Liver (tissue), 9 donors: Measurements from ENCODE around the gene SERBP1. TPM values are rescaled to one million over a fixed set of nuclear protein-coding genes. Genes with fewer than 3 reads are reported as not detected.

Source experiments
- DNase-seq: peaks from one replicate; pipeline ENCODE4 v3.0.0-alpha.2; 2017; ENCODE audit warnings: low spot score
- H3K27ac ChIP-seq, 2 donors: one replicate each; pipeline ENCODE4 v1.7.0; 2013; ENCODE audit warnings: inconsistent platforms in 2 of 2, low read length in 2 of 2, control low read depth in 1 of 2, low read depth in 1 of 2, mild to moderate bottlenecking in 1 of 2
- H3K27me3 ChIP-seq, 4 donors: one replicate each; pipeline versions ENCODE4 v1.6.1 to v1.7.0; 2013; ENCODE audit warnings: low read length in 3 of 4, inconsistent platforms in 1 of 4, mild to moderate bottlenecking in 1 of 4, moderate library complexity in 1 of 4; ENCODE audit not compliant: control insufficient read depth in 4 of 4, insufficient read depth in 4 of 4
- H3K36me3 ChIP-seq, 4 donors: one replicate each; pipeline versions ENCODE4 v1.6.1 to v1.7.0; 2013; ENCODE audit warnings: low read length in 3 of 4, mild to moderate bottlenecking in 3 of 4, low read depth in 1 of 4, moderate library complexity in 1 of 4; ENCODE audit not compliant: control insufficient read depth in 4 of 4, insufficient read depth in 3 of 4
- H3K4me1 ChIP-seq, 4 donors: one replicate each; pipeline versions ENCODE4 v1.6.1 to v1.7.0; 2013; ENCODE audit warnings: low read length in 3 of 4, mild to moderate bottlenecking in 3 of 4, moderate library complexity in 1 of 4; ENCODE audit not compliant: control insufficient read depth in 4 of 4, insufficient read depth in 4 of 4
- H3K4me3 ChIP-seq, 3 donors: one replicate each; pipeline versions ENCODE4 v1.6.1 to v1.7.0; 2013; ENCODE audit warnings: low read length in 3 of 3, control low read depth in 1 of 3, low read depth in 1 of 3, mild to moderate bottlenecking in 1 of 3
- H3K9ac ChIP-seq, 2 donors: one replicate each; pipeline ENCODE4 v1.7.0; 2013; ENCODE audit warnings: low read length in 2 of 2, mild to moderate bottlenecking in 2 of 2, moderate library complexity in 2 of 2, control low read depth in 1 of 2, low read depth in 1 of 2
- H3K9me3 ChIP-seq, 4 donors: one replicate each; pipeline versions ENCODE4 v1.6.1 to v1.7.0; 2013; ENCODE audit warnings: low read length in 3 of 4; ENCODE audit not compliant: control insufficient read depth in 4 of 4
- ATF3 ChIP-seq: IDR thresholded peaks from 2 replicates; pipeline ENCODE4 v1.6.1; 2016; ENCODE audit warnings: antibody characterized with exemption
- CTCF ChIP-seq: fragments of 150-350 bp; IDR thresholded peaks from 2 replicates; pipeline ENCODE4 v1.5.1; 2017; ENCODE audit warnings: improper control_type of control experiment, low read depth, low read length; ENCODE audit not compliant: missing input control
- EGR1 ChIP-seq, 2 donors: IDR thresholded peaks; 2 replicates each; pipeline ENCODE4 v1.6.1; 2016 to 2018; ENCODE audit warnings: antibody characterized with exemption in 2 of 2, low read depth in 2 of 2
- FOXA1 ChIP-seq: IDR thresholded peaks from 2 replicates; pipeline ENCODE4 v1.6.1; 2016; ENCODE audit warnings: antibody characterized with exemption
- FOXA2 ChIP-seq: IDR thresholded peaks from 2 replicates; pipeline ENCODE4 v1.6.1; 2016; ENCODE audit warnings: antibody characterized with exemption
- GABPA ChIP-seq, 2 donors: IDR thresholded peaks in 1 of 2; conservative IDR thresholded peaks in 1 of 2; 2 replicates each; pipeline ENCODE4 v1.6.1; 2016; ENCODE audit warnings: antibody characterized with exemption in 2 of 2, mild to moderate bottlenecking in 1 of 2, moderate library complexity in 1 of 2
- HNF4A ChIP-seq, 2 donors: conservative IDR thresholded peaks; 2 replicates each; pipeline ENCODE4 v1.6.1; 2016; ENCODE audit warnings: antibody characterized with exemption in 2 of 2, mild to moderate bottlenecking in 2 of 2
- HNF4G ChIP-seq: IDR thresholded peaks from 2 replicates; pipeline ENCODE4 v1.6.1; 2016; ENCODE audit warnings: antibody characterized with exemption
- JUND ChIP-seq, 2 donors: IDR thresholded peaks; 2 replicates each; pipeline ENCODE4 v1.6.1; 2016; ENCODE audit warnings: antibody characterized with exemption in 2 of 2
- MAX ChIP-seq: IDR thresholded peaks from 2 replicates; pipeline ENCODE4 v1.6.1; 2016; ENCODE audit warnings: antibody characterized with exemption
- NR2F2 ChIP-seq: IDR thresholded peaks from 2 replicates; pipeline ENCODE4 v1.6.1; 2016; ENCODE audit warnings: antibody characterized with exemption
- RAD21 ChIP-seq, 2 donors: IDR thresholded peaks; 2 replicates each; pipeline ENCODE4 v1.6.1; 2016; ENCODE audit warnings: antibody characterized with exemption in 2 of 2, mild to moderate bottlenecking in 2 of 2
- REST ChIP-seq: IDR thresholded peaks from 2 replicates; pipeline ENCODE4 v1.6.1; 2016; ENCODE audit warnings: antibody characterized with exemption, mild to moderate bottlenecking
- RXRA ChIP-seq, 2 donors: IDR thresholded peaks; 2 replicates each; pipeline ENCODE4 v1.6.1; 2017 to 2018; ENCODE audit warnings: antibody characterized with exemption in 2 of 2, mild to moderate bottlenecking in 1 of 2
- SP1 ChIP-seq: IDR thresholded peaks from 2 replicates; pipeline ENCODE4 v1.6.1; 2018; ENCODE audit warnings: antibody characterized with exemption, mild to moderate bottlenecking
- TAF1 ChIP-seq: conservative IDR thresholded peaks from 2 replicates; pipeline ENCODE4 v1.6.1; 2016; ENCODE audit warnings: antibody characterized with exemption, mild to moderate bottlenecking
- YY1 ChIP-seq: IDR thresholded peaks from 2 replicates; pipeline ENCODE4 v1.6.1; 2016; ENCODE audit warnings: antibody characterized with exemption, mild to moderate bottlenecking
- ZBTB33 ChIP-seq: IDR thresholded peaks from 2 replicates; pipeline ENCODE4 v1.6.1; 2016; ENCODE audit warnings: antibody characterized with exemption
- WGBS: extraction: QIAGEN DNeasy Blood & Tissue Kit; methylation state at CpG from one replicate; pipeline ENCODE4 v1.1.7; 2013; 5-methylcytosine and 5-hydroxymethylcytosine counted together
- polyA plus RNA-seq, 2 donors: library from polyadenylated mRNA; stranded (reverse) in 1 of 2; unstranded in 1 of 2; fragments of 200-250 nt in 1 of 2; fragments of >200 nt in 1 of 2; fragmentation: Nextera tagmentation in 1 of 2; extraction: Ambion mirVana in 1 of 2; gene quantifications; one replicate each; pipeline versions ENCODE4 v1.2.1 to v1.2.3, GENCODE V29; 2013 to 2015
- total RNA-seq, 2 donors: library from RNA; depleted of rRNA; stranded (reverse); fragments of >200 nt; gene quantifications; one replicate each; pipeline ENCODE4 v1.2.3, GENCODE V29; 2014
- donor health status: healthy.
- donor health status: healthy.
- donor health status: healthy.
- donor health status: healthy.
- donor health status: healthy.

Gene SERBP1
- total and polyA plus RNA-seq, 4 donors = 66.6 to 140 (median 117) TPM

- H3K4me1 ChIP-seq = no peaks in the 10 kb centered on the region
- H3K27me3 ChIP-seq = no peaks in the 10 kb centered on the region
- 97% methylated on average over 1 of the region's 1 CpG for WGBS
- H3K4me3 ChIP-seq = no peak overlapping the region
- no peak overlapping the region for H3K27ac ChIP-seq
- no peak overlapping the region for H3K9ac ChIP-seq
- H3K9me3 ChIP-seq = no peaks in the 10 kb centered on the region
- TF ChIP-seq SP1 = no peak
- no peak for TF ChIP-seq ZBTB33
- no peak for TF ChIP-seq HNF4A (conservative IDR thresholded peaks at IDR 0.05)
- TF ChIP-seq EGR1 (IDR thresholded peaks at IDR 0.05; ENCODE audit: low read depth in 2 of 2) = no peak
- no peak for TF ChIP-seq JUND (IDR thresholded peaks at IDR 0.05)
- TF ChIP-seq ATF3 = no peak
- no peak for TF ChIP-seq CTCF
- TF ChIP-seq NR2F2 = no peak
- TF ChIP-seq GABPA (IDR thresholded peaks at IDR 0.05 in 1 of 2, conservative IDR thresholded peaks at IDR 0.05 in 1 of 2) = no peak
- no peak for TF ChIP-seq HNF4G
- TF ChIP-seq RAD21 (IDR thresholded peaks at IDR 0.05) = no peak
- TF ChIP-seq REST = no peak
- TF ChIP-seq RXRA (IDR thresholded peaks at IDR 0.05) = no peak
- no peak for TF ChIP-seq FOXA1
- no peak for TF ChIP-seq MAX
- TF ChIP-seq FOXA2 = no peak
- TF ChIP-seq YY1 = no peak
- TF ChIP-seq TAF1 = no peak
- peaks cover 0 to 13% (median 3%) of the 10 kb centered on the region in 4 donors for H3K36me3 ChIP-seq
- DNase-seq = no peak
Observed at GRCh38 chr1:67377253-67377652, 52.9 kb downstream of the SERBP1 start.
